ENCODE measurements around the gene VWA8. TPM values are rescaled to one million over a fixed set of nuclear protein-coding genes. Genes with fewer than 3 reads are reported as not detected.

VWA8 gene
- total and polyA plus RNA-seq, 2 of the 13 experiments (the other 11 are each of a cell fraction or from before 2014, with no cell fraction given): 9.1 to 17.3 TPM

- TF ChIP-seq ZSCAN5A (CRISPR knock-in tag; IDR thresholded peaks at IDR 0.05; ENCODE audit: borderline replicate concordance): no peak
- no peak for TF ChIP-seq ZNF34 (CRISPR knock-in tag; IDR thresholded peaks at IDR 0.05; ENCODE audit: borderline replicate concordance)
- TF ChIP-seq ZNF703 (CRISPR knock-in tag; IDR thresholded peaks at IDR 0.05; ENCODE audit: borderline replicate concordance): no peak
- peak; percentile 48; the same call in 1 of the 2 replicates for TF ChIP-seq ZMYM2 (CRISPR knock-in tag; IDR thresholded peaks at IDR 0.05)
- no peak for TF ChIP-seq ATF3 (CRISPR knock-in tag; IDR thresholded peaks at IDR 0.05)
- TF ChIP-seq ESRRA (CRISPR knock-in tag; IDR thresholded peaks at IDR 0.05; ENCODE audit: low read depth): peak; percentile 88; the same call in 1 of the 2 replicates
- TF ChIP-seq ISX (CRISPR knock-in tag; conservative IDR thresholded peaks at IDR 0.05): no peak
- TF ChIP-seq ELF3 (CRISPR knock-in tag; IDR thresholded peaks at IDR 0.05): no peak
- no peak for TF ChIP-seq ZFAT (CRISPR knock-in tag; conservative IDR thresholded peaks at IDR 0.05)
- 0 out of 2 replicates have a peak, but pooled peaks have one; percentile 36 for TF ChIP-seq ZNF12 (CRISPR knock-in tag; IDR thresholded peaks at IDR 0.05)
- TF ChIP-seq, protein P1, sequence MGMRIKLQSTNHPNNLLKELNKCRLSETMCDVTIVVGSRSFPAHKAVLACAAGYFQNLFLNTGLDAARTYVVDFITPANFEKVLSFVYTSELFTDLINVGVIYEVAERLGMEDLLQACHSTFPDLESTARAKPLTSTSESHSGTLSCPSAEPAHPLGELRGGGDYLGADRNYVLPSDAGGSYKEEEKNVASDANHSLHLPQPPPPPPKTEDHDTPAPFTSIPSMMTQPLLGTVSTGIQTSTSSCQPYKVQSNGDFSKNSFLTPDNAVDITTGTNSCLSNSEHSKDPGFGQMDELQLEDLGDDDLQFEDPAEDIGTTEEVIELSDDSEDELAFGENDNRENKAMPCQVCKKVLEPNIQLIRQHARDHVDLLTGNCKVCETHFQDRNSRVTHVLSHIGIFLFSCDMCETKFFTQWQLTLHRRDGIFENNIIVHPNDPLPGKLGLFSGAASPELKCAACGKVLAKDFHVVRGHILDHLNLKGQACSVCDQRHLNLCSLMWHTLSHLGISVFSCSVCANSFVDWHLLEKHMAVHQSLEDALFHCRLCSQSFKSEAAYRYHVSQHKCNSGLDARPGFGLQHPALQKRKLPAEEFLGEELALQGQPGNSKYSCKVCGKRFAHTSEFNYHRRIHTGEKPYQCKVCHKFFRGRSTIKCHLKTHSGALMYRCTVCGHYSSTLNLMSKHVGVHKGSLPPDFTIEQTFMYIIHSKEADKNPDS (CRISPR knock-in tag; IDR thresholded peaks at IDR 0.05): no peak
- no peak for TF ChIP-seq PBX3 (CRISPR knock-in tag; IDR thresholded peaks at IDR 0.05; ENCODE audit: borderline replicate concordance)
- TF ChIP-seq CREM (IDR thresholded peaks at IDR 0.05): no peak
- TF ChIP-seq CREM (CRISPR knock-in tag; IDR thresholded peaks at IDR 0.05): no peak
- no peak for TF ChIP-seq BRCA1 (CRISPR knock-in tag; IDR thresholded peaks at IDR 0.05)
- 0 out of 2 replicates have a peak, but pooled peaks have one; percentile 29 for TF ChIP-seq RBFOX2 (IDR thresholded peaks at IDR 0.05; ENCODE audit: low read depth, low read length)
- TF ChIP-seq NPAS2 (CRISPR knock-in tag; IDR thresholded peaks at IDR 0.05; ENCODE audit: borderline replicate concordance): no peak
- no peak for TF ChIP-seq DMAP1 (CRISPR knock-in tag; IDR thresholded peaks at IDR 0.05)
- no peak for TF ChIP-seq THAP8 (CRISPR knock-in tag; IDR thresholded peaks at IDR 0.05; ENCODE audit: borderline replicate concordance)
- TF ChIP-seq, protein P2, sequence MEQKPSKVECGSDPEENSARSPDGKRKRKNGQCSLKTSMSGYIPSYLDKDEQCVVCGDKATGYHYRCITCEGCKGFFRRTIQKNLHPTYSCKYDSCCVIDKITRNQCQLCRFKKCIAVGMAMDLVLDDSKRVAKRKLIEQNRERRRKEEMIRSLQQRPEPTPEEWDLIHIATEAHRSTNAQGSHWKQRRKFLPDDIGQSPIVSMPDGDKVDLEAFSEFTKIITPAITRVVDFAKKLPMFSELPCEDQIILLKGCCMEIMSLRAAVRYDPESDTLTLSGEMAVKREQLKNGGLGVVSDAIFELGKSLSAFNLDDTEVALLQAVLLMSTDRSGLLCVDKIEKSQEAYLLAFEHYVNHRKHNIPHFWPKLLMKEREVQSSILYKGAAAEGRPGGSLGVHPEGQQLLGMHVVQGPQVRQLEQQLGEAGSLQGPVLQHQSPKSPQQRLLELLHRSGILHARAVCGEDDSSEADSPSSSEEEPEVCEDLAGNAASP (CRISPR knock-in tag; IDR thresholded peaks at IDR 0.05; ENCODE audit: borderline replicate concordance): peak; percentile 47; the same call in 1 of the 2 replicates
- TF ChIP-seq NCOA5 (CRISPR knock-in tag; IDR thresholded peaks at IDR 0.05): no peak
- TF ChIP-seq MBD4 (IDR thresholded peaks at IDR 0.05; ENCODE audit: borderline replicate concordance, low read length): no peak
- TF ChIP-seq ZNF17 (CRISPR knock-in tag; IDR thresholded peaks at IDR 0.05): no peak
- no peak for TF ChIP-seq ZKSCAN5 (CRISPR knock-in tag; IDR thresholded peaks at IDR 0.05)
Observed at GRCh38 chr13:41547251-41548000, 413.5 kb downstream of the VWA8 start (continued).
